Stimulated activated CD8-positive, alpha-beta memory T cell treated with anti-CD3 and anti-CD28 coated beads, Interleukin-7, amount 100 ng/mL, for 24 hours (primary cell): Measurements from ENCODE around the gene FRMD5.
"Not testable (repeated sequence)": the region's sequence is repeated elsewhere in the genome, so short reads cannot be mapped to it uniquely, and the experiment has no call there.

Experiments used
- DNase-seq: peaks from one replicate; pipeline ENCODE4 v3.0.0-alpha.2; 2020; ENCODE audit warnings: low read depth

FRMD5 gene

GRCh38 chr15:43886558-43886957 is 308.5 kb downstream of the FRMD5 start:
- DNase-seq = no peak

- no peak for DNase-seq
These were observed 311.5 kb downstream of the FRMD5 start for GRCh38 chr15:43883571-43883970.

GRCh38 chr15:43881944-43882343 is 313.1 kb downstream of the FRMD5 start:
- DNase-seq = no peak

- no peak for DNase-seq
These were observed 313.8 kb downstream of the FRMD5 start for GRCh38 chr15:43881245-43881644.

GRCh38 chr15:43880406-43881194 is 314.5 kb downstream of the FRMD5 start:
- DNase-seq = no peak

- no peak for DNase-seq
These were observed 315.4 kb downstream of the FRMD5 start for GRCh38 chr15:43879386-43880355.

- no peak for DNase-seq
These were observed 316.6 kb downstream of the FRMD5 start for GRCh38 chr15:43878446-43878845.

- DNase-seq = no peak
These were observed 317.7 kb downstream of the FRMD5 start for GRCh38 chr15:43877371-43877770.

GRCh38 chr15:43876872-43877271 is 318.2 kb downstream of the FRMD5 start:
- DNase-seq = no peak

GRCh38 chr15:43873651-43874050 is 321.4 kb downstream of the FRMD5 start:
- no peak for DNase-seq

- no peak for DNase-seq
These were observed 322.6 kb downstream of the FRMD5 start for GRCh38 chr15:43872416-43873020.

- DNase-seq = no peak
These were observed 323.2 kb downstream of the FRMD5 start for GRCh38 chr15:43871835-43872234.

- no peak for DNase-seq
These were observed 326.7 kb downstream of the FRMD5 start for GRCh38 chr15:43868406-43868805.

GRCh38 chr15:43867096-43867495 is 328.0 kb downstream of the FRMD5 start:
- DNase-seq = no peak

- not testable (repeated sequence) for DNase-seq
These were observed 328.4 kb downstream of the FRMD5 start for GRCh38 chr15:43866636-43867035.

- DNase-seq = no peak
These were observed 335.5 kb downstream of the FRMD5 start for GRCh38 chr15:43859546-43859945.

- DNase-seq = no peak
These were observed 340.3 kb downstream of the FRMD5 start for GRCh38 chr15:43854801-43855200.

- DNase-seq = no peak
These were observed 342.5 kb downstream of the FRMD5 start for GRCh38 chr15:43852607-43853006.

- DNase-seq = no peak
These were observed 343.8 kb downstream of the FRMD5 start for GRCh38 chr15:43851251-43851650.

- DNase-seq = no peak
These were observed 349.6 kb downstream of the FRMD5 start for GRCh38 chr15:43845421-43845820.

- not testable (repeated sequence) for DNase-seq
These were observed 362.6 kb downstream of the FRMD5 start for GRCh38 chr15:43832485-43832884.

- not testable (repeated sequence) for DNase-seq
These were observed 363.5 kb downstream of the FRMD5 start for GRCh38 chr15:43831519-43832052.
